ENCODE results near the gene CSNK1G2. TPM values are rescaled to one million over a fixed set of nuclear protein-coding genes. Genes with fewer than 3 reads are reported as not detected.

CSNK1G2 gene
- polyA plus RNA-seq, 1 donor from 2014 or later = 110 TPM

- Histone ChIP-seq H4K20me1 (ENCODE audit: insufficient read depth) (no peaks in the 10 kb centered on the region), H3K27me3 (ENCODE audit: insufficient read depth, low read depth, low read length) (no peaks in the 10 kb centered on the region), H3K9me3 (ENCODE audit: low read length) (no peaks in the 10 kb centered on the region), H3K9ac (ENCODE audit: low read length) (no peak overlapping the region), H2AFZ (ENCODE audit: low read depth, low read length) (no peak overlapping the region), H3F3A (ENCODE audit: insufficient read depth, low read length, poor library complexity, severe bottlenecking) (no peaks in the 10 kb centered on the region), H3K36me3 (ENCODE audit: insufficient read depth, low read length) (no peaks in the 10 kb centered on the region), H3K27ac (ENCODE audit: low read length) (no peak overlapping the region), H3K4me2 (ENCODE audit: low read length) (no peak overlapping the region), H3K4me3 (ENCODE audit: low read length) (no peak overlapping the region), H3K79me2 (replicated peaks; ENCODE audit: insufficient read depth, low read length) (no peaks in the 10 kb centered on the region), H3K9me2 (ENCODE audit: insufficient read depth, low read length) (no peaks in the 10 kb centered on the region)
- no peak for TF ChIP-seq SMC3 (conservative IDR thresholded peaks at IDR 0.05; ENCODE audit: poor library complexity)
- TF ChIP-seq POLR2AphosphoS5 (IDR thresholded peaks at IDR 0.05) = no peak
- TF ChIP-seq EP300 (conservative IDR thresholded peaks at IDR 0.05; ENCODE audit: poor library complexity, severe bottlenecking) = no peak
- no peak for TF ChIP-seq RAD21 (conservative IDR thresholded peaks at IDR 0.05)
- no peak for TF ChIP-seq MXI1 (conservative IDR thresholded peaks at IDR 0.05; ENCODE audit: poor library complexity, severe bottlenecking)
Measured at GRCh38 chr19:1921326-1921725, 19.6 kb upstream of the CSNK1G2 start.

GRCh38 chr19:1921825-1922224 lies 19.1 kb upstream of the CSNK1G2 start:
- no peaks in the 10 kb centered on the region for H3K9me2 ChIP-seq (ENCODE audit: insufficient read depth, low read length)
- H2AFZ ChIP-seq (ENCODE audit: low read depth, low read length) = no peak overlapping the region
- H3K4me3 ChIP-seq (ENCODE audit: low read length) = no peak overlapping the region
- H3K27me3 ChIP-seq (ENCODE audit: insufficient read depth, low read depth, low read length) = no peaks in the 10 kb centered on the region
- TF ChIP-seq REST (IDR thresholded peaks at IDR 0.05; ENCODE audit: borderline replicate concordance) = no peak
- TF ChIP-seq TAF1 (IDR thresholded peaks at IDR 0.05; ENCODE audit: low read depth) = no peak
- TF ChIP-seq SMC3 (conservative IDR thresholded peaks at IDR 0.05; ENCODE audit: poor library complexity) = no peak
- TF ChIP-seq EZH2 (IDR thresholded peaks at IDR 0.05; ENCODE audit: borderline replicate concordance, insufficient read depth, low read length, poor library complexity, severe bottlenecking) = no peak
- TF ChIP-seq EP300 (conservative IDR thresholded peaks at IDR 0.05; ENCODE audit: poor library complexity, severe bottlenecking) = no peak
- TF ChIP-seq MXI1 (conservative IDR thresholded peaks at IDR 0.05; ENCODE audit: poor library complexity, severe bottlenecking) = no peak
- no peak for TF ChIP-seq RAD21 (conservative IDR thresholded peaks at IDR 0.05)
- TF ChIP-seq CTCF (IDR thresholded peaks at IDR 0.05; ENCODE audit: poor library complexity, severe bottlenecking) = no peak
- no peak for TF ChIP-seq POLR2AphosphoS5 (IDR thresholded peaks at IDR 0.05)
- no peaks in the 10 kb centered on the region for H3F3A ChIP-seq (ENCODE audit: insufficient read depth, low read length, poor library complexity, severe bottlenecking)
- no peaks in the 10 kb centered on the region for H3K79me2 ChIP-seq (replicated peaks; ENCODE audit: insufficient read depth, low read length)
- no peaks in the 10 kb centered on the region for H4K20me1 ChIP-seq (ENCODE audit: insufficient read depth)
- H3K4me2 ChIP-seq (ENCODE audit: low read length) = no peak overlapping the region
- no peaks in the 10 kb centered on the region for H3K9me3 ChIP-seq (ENCODE audit: low read length)
- H3K36me3 ChIP-seq (ENCODE audit: insufficient read depth, low read length) = no peaks in the 10 kb centered on the region
- no peak overlapping the region for H3K27ac ChIP-seq (ENCODE audit: low read length)
- no peak overlapping the region for H3K9ac ChIP-seq (ENCODE audit: low read length)

All from neural cell (in vitro differentiated cells).